Measurements from ENCODE around the gene TSC2.

DNA sequence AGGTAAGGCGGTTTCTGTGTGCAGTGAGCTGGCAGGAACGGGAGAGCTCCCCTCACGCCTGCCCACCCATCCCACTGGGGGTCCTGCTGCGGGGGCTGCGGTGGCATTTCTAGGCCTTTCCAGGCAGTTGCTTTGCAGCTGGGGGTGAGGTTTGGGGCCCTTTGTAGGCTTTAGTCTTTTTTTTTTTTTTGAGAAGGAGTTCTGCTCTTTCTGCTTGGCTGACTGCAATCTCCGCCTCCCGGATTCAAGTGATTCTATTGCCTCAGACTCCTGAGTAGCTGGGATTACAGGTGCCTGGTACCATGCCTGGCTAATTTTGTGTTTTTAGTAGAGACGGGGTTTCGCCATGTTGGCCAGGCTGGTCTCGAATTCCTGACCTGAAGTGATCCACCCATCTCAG is 11.1 kb downstream of the TSC2 start:
- TF ChIP-seq, protein P1, sequence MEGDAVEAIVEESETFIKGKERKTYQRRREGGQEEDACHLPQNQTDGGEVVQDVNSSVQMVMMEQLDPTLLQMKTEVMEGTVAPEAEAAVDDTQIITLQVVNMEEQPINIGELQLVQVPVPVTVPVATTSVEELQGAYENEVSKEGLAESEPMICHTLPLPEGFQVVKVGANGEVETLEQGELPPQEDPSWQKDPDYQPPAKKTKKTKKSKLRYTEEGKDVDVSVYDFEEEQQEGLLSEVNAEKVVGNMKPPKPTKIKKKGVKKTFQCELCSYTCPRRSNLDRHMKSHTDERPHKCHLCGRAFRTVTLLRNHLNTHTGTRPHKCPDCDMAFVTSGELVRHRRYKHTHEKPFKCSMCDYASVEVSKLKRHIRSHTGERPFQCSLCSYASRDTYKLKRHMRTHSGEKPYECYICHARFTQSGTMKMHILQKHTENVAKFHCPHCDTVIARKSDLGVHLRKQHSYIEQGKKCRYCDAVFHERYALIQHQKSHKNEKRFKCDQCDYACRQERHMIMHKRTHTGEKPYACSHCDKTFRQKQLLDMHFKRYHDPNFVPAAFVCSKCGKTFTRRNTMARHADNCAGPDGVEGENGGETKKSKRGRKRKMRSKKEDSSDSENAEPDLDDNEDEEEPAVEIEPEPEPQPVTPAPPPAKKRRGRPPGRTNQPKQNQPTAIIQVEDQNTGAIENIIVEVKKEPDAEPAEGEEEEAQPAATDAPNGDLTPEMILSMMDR (IDR thresholded peaks at IDR 0.05) = no peak
- no peak for TF ChIP-seq POLR2A (IDR thresholded peaks at IDR 0.05)

Measured in breast epithelium (tissue), 3 donors.